ENCODE data around the gene ZFHX3. TPM values are rescaled to one million over a fixed set of nuclear protein-coding genes. Genes with fewer than 3 reads are reported as not detected.

ZFHX3 gene
- total and polyA plus RNA-seq, 4 donors, result 2.6 to 32.7 (median 14.7) TPM

- no peak overlapping the region for H3K9ac ChIP-seq (ENCODE audit: insufficient read depth in 1 of 2, low read length in 2 of 2)
- H3K27me3 ChIP-seq (ENCODE audit: control insufficient read depth in 3 of 3, insufficient read depth in 3 of 3, low read length in 2 of 3), result no peaks in the 10 kb centered on the region
- peaks cover 0 to 11% (median under 1%) of the 10 kb centered on the region in 5 donors for H3K4me1 ChIP-seq (ENCODE audit: control insufficient read depth in 5 of 5, insufficient read depth in 5 of 5, low read length in 5 of 5)
- 95 to 97% methylated on average over 7 of the region's 7 CpGs for WGBS, 2 donors
- no peak for DNase-seq
- H3K27ac ChIP-seq (ENCODE audit: low read depth in 1 of 2, low read length in 1 of 2), result no peak overlapping the region
- no peak overlapping the region for H3K4me3 ChIP-seq
- ATAC-seq (ENCODE audit: insufficient read depth, low FRiP score), result no peak
- TF ChIP-seq CTCF (IDR thresholded peaks at IDR 0.05; ENCODE audit: control extremely low read depth, extremely low read depth), result no peak
- peaks cover 0 to 4% (median 0%) of the 10 kb centered on the region in 4 donors for H3K36me3 ChIP-seq (ENCODE audit: control insufficient read depth in 4 of 4, insufficient read depth in 4 of 4, low read length in 4 of 4)
- H3K9me3 ChIP-seq (ENCODE audit: control insufficient read depth in 4 of 4, insufficient read depth in 3 of 4, low read length in 3 of 4), result no peaks in the 10 kb centered on the region
Measured at GRCh38 chr16:72835086-72835485, 212.8 kb downstream of the ZFHX3 start.

GRCh38 chr16:72834499-72834898 is 213.4 kb downstream of the ZFHX3 start:
- WGBS, 2 donors, result 94 to 96% methylated on average over 8 to 9 of the region's 9 CpGs
- Histone ChIP-seq H3K9ac (ENCODE audit: insufficient read depth in 1 of 2, low read length in 2 of 2) (no peak overlapping the region), H3K4me3 (no peak overlapping the region), H3K9me3 (ENCODE audit: control insufficient read depth in 4 of 4, insufficient read depth in 3 of 4, low read length in 3 of 4) (no peaks in the 10 kb centered on the region), H3K36me3 (ENCODE audit: control insufficient read depth in 4 of 4, insufficient read depth in 4 of 4, low read length in 4 of 4) (peaks cover 0 to 6% (median 0%) of the 10 kb centered on the region in 4 donors), H3K4me1 (ENCODE audit: control insufficient read depth in 5 of 5, insufficient read depth in 5 of 5, low read length in 5 of 5) (peaks cover 0 to 11% (median 0%) of the 10 kb centered on the region in 5 donors), H3K27me3 (ENCODE audit: control insufficient read depth in 3 of 3, insufficient read depth in 3 of 3, low read length in 2 of 3) (no peaks in the 10 kb centered on the region), H3K27ac (ENCODE audit: low read depth in 1 of 2, low read length in 1 of 2) (no peak overlapping the region)
- ATAC-seq (ENCODE audit: insufficient read depth, low FRiP score) (no peak), DNase-seq (no peak)
- TF ChIP-seq CTCF (IDR thresholded peaks at IDR 0.05; ENCODE audit: control extremely low read depth, extremely low read depth), result no peak

GRCh38 chr16:72833969-72834368 is 214.0 kb downstream of the ZFHX3 start:
- Histone ChIP-seq H3K27ac (ENCODE audit: low read depth in 1 of 2, low read length in 1 of 2) (no peak overlapping the region), H3K27me3 (ENCODE audit: control insufficient read depth in 3 of 3, insufficient read depth in 3 of 3, low read length in 2 of 3) (no peaks in the 10 kb centered on the region), H3K9ac (ENCODE audit: insufficient read depth in 1 of 2, low read length in 2 of 2) (no peak overlapping the region), H3K36me3 (ENCODE audit: control insufficient read depth in 4 of 4, insufficient read depth in 4 of 4, low read length in 4 of 4) (peaks cover 0 to 11% (median 2%) of the 10 kb centered on the region in 4 donors), H3K4me3 (no peak overlapping the region), H3K4me1 (ENCODE audit: control insufficient read depth in 5 of 5, insufficient read depth in 5 of 5, low read length in 5 of 5) (peaks cover 0 to 11% (median 0%) of the 10 kb centered on the region in 5 donors), H3K9me3 (ENCODE audit: control insufficient read depth in 4 of 4, insufficient read depth in 3 of 4, low read length in 3 of 4) (no peaks in the 10 kb centered on the region)
- WGBS, 2 donors, result 93% methylated on average over 2 of the region's 2 CpGs
- TF ChIP-seq CTCF (IDR thresholded peaks at IDR 0.05; ENCODE audit: control extremely low read depth, extremely low read depth), result no peak
- DNase-seq (no peak), ATAC-seq (ENCODE audit: insufficient read depth, low FRiP score) (no peak)

GRCh38 chr16:72833482-72833881 is 214.4 kb downstream of the ZFHX3 start:
- no peak overlapping the region for H3K27ac ChIP-seq (ENCODE audit: low read depth in 1 of 2, low read length in 1 of 2)
- ATAC-seq (ENCODE audit: insufficient read depth, low FRiP score), result no peak
- 91 to 96% methylated on average over 3 of the region's 3 CpGs for WGBS, 2 donors

More at GRCh38 chr16:72833482-72833881, 214.4 kb downstream of the ZFHX3 start:
- H3K4me3 ChIP-seq, result no peak overlapping the region
- H3K9ac ChIP-seq (ENCODE audit: insufficient read depth in 1 of 2, low read length in 2 of 2), result no peak overlapping the region
- no peak for DNase-seq
- no peaks in the 10 kb centered on the region for H3K9me3 ChIP-seq (ENCODE audit: control insufficient read depth in 4 of 4, insufficient read depth in 3 of 4, low read length in 3 of 4)
- H3K4me1 ChIP-seq (ENCODE audit: control insufficient read depth in 5 of 5, insufficient read depth in 5 of 5, low read length in 5 of 5), result peaks cover 0 to 12% (median 0%) of the 10 kb centered on the region in 5 donors
- H3K36me3 ChIP-seq (ENCODE audit: control insufficient read depth in 4 of 4, insufficient read depth in 4 of 4, low read length in 4 of 4), result peaks cover 0 to 11% (median 3%) of the 10 kb centered on the region in 4 donors
- no peaks in the 10 kb centered on the region for H3K27me3 ChIP-seq (ENCODE audit: control insufficient read depth in 3 of 3, insufficient read depth in 3 of 3, low read length in 2 of 3)
- no peak for TF ChIP-seq CTCF (IDR thresholded peaks at IDR 0.05; ENCODE audit: control extremely low read depth, extremely low read depth)
